HepG2 (cell line): ENCODE results near the gene ABI3.

Source experiments
- EZH2 ChIP-seq: conservative IDR thresholded peaks from 2 replicates; pipeline ENCODE4 v1.6.1; 2012; ENCODE audit warnings: mild to moderate bottlenecking, low read depth, low read length, moderate library complexity
- KDM1A ChIP-seq: IDR thresholded peaks from 2 replicates; pipeline ENCODE4 v1.6.1; 2016; ENCODE audit warnings: missing compliant biosample characterization
- MED1 ChIP-seq: sonication (generic); formaldehyde crosslinking; IDR thresholded peaks from 2 replicates; pipeline ENCODE4 v1.4.0; 2020; ENCODE audit warnings: missing genetic modification reagents
- POLR2A ChIP-seq, 2 experiments: IDR thresholded peaks; 2 replicates each; pipeline ENCODE4 v1.6.1; 2011; ENCODE audit warnings: low read depth in 2 of 2, low read length in 2 of 2, mild to moderate bottlenecking in 1 of 2, moderate library complexity in 1 of 2; ENCODE audit not compliant: insufficient read depth in 1 of 2
- RAD21 ChIP-seq: fragments of 450-650 bp; formaldehyde crosslinking; IDR thresholded peaks from 2 replicates; pipeline ENCODE4 v1.5.0; 2020; ENCODE audit warnings: mild to moderate bottlenecking
- RFX1 ChIP-seq: fragments of 450-650 bp; IDR thresholded peaks from 2 replicates; pipeline ENCODE4 v1.6.1; 2017
- RFX5 ChIP-seq: IDR thresholded peaks from 2 replicates; pipeline ENCODE4 v1.6.1; 2011; ENCODE audit warnings: low read depth, low read length, improper control_type of control experiment
- TAF1 ChIP-seq: sonication (generic); formaldehyde crosslinking; IDR thresholded peaks from 2 replicates; pipeline ENCODE4 v1.4.0; 2020; ENCODE audit warnings: missing genetic modification reagents
- ZBTB7A ChIP-seq: sonication (generic); formaldehyde crosslinking; IDR thresholded peaks from 2 replicates; pipeline ENCODE4 v1.8.0; 2022; ENCODE audit warnings: mild to moderate bottlenecking, missing genetic modification reagents
- ZNF264 ChIP-seq: sonication (generic); formaldehyde crosslinking; IDR thresholded peaks from 2 replicates; pipeline ENCODE4 v1.4.0; 2020; ENCODE audit warnings: missing genetic modification reagents
- TF ChIP-seq, protein P1 (sequence below): IDR thresholded peaks from 2 replicates; pipeline ENCODE4 v1.6.1; 2012; ENCODE audit warnings: low read depth, low read length, improper control_type of control experiment
- TF ChIP-seq, protein P2 (sequence below): sonication (generic); formaldehyde crosslinking; IDR thresholded peaks from 2 replicates; pipeline ENCODE4 v1.4.0; 2020; ENCODE audit warnings: missing genetic modification reagents

GRCh38 chr17:49183801-49184200 is 26.7 kb upstream of the ABI3 start:
- TF ChIP-seq ZBTB7A (CRISPR knock-in tag) (no peak), POLR2A (IDR thresholded peaks at IDR 0.05; ENCODE audit: insufficient read depth in 1 of 2, low read depth in 2 of 2, low read length in 2 of 2) (no peak), ZNF264 (CRISPR knock-in tag) (no peak), RFX1 (no peak), RAD21 (CRISPR knock-in tag) (no peak), KDM1A (CRISPR knock-in tag) (no peak), RFX5 (no peak), TAF1 (CRISPR knock-in tag) (no peak), EZH2 (no peak), MED1 (CRISPR knock-in tag) (no peak)
- TF ChIP-seq, protein P1, sequence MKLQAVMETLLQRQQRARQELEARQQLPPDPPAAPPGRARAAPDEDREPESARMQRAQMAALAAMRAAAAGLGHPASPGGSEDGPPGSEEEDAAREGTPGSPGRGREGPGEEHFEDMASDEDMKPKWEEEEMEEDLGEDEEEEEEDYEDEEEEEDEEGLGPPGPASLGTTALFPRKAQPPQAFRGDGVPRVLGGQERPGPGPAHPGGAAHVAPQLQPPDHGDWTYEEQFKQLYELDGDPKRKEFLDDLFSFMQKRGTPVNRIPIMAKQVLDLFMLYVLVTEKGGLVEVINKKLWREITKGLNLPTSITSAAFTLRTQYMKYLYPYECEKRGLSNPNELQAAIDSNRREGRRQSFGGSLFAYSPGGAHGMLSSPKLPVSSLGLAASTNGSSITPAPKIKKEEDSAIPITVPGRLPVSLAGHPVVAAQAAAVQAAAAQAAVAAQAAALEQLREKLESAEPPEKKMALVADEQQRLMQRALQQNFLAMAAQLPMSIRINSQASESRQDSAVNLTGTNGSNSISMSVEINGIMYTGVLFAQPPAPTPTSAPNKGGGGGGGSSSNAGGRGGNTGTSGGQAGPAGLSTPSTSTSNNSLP: no peak
- TF ChIP-seq, protein P2, sequence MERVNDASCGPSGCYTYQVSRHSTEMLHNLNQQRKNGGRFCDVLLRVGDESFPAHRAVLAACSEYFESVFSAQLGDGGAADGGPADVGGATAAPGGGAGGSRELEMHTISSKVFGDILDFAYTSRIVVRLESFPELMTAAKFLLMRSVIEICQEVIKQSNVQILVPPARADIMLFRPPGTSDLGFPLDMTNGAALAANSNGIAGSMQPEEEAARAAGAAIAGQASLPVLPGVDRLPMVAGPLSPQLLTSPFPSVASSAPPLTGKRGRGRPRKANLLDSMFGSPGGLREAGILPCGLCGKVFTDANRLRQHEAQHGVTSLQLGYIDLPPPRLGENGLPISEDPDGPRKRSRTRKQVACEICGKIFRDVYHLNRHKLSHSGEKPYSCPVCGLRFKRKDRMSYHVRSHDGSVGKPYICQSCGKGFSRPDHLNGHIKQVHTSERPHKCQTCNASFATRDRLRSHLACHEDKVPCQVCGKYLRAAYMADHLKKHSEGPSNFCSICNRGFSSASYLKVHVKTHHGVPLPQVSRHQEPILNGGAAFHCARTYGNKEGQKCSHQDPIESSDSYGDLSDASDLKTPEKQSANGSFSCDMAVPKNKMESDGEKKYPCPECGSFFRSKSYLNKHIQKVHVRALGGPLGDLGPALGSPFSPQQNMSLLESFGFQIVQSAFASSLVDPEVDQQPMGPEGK: no peak
